H7 (cell line): ENCODE results near the gene CCDC9. TPM values are rescaled to one million over a fixed set of nuclear protein-coding genes. Genes with fewer than 3 reads are reported as not detected.
"Not testable (repeated sequence)": the region's sequence is repeated elsewhere in the genome, so short reads cannot be mapped to it uniquely, and the experiment has no call there.

Experiments used
- DNase-seq: peaks from one replicate; pipeline ENCODE4 v3.0.0; 2012
- H3K27me3 ChIP-seq: 2 replicates; pipeline ENCODE4 v1.6.0; 2011; ENCODE audit warnings: mild to moderate bottlenecking, low read length; ENCODE audit not compliant: control insufficient read depth, insufficient read depth
- H3K36me3 ChIP-seq: replicated peaks from 2 replicates; pipeline ENCODE4 v1.5.1; 2011; ENCODE audit warnings: low read length; ENCODE audit not compliant: control insufficient read depth, insufficient read depth
- H3K4me3 ChIP-seq: 2 replicates; pipeline ENCODE4 v1.5.1; 2011; ENCODE audit warnings: low read depth, mild to moderate bottlenecking, control low read depth, low read length, moderate library complexity; ENCODE audit not compliant: insufficient read depth
- total RNA-seq: library from RNA; depleted of rRNA; stranded (reverse); fragments of >200 nt; shearing (Covaris generic); gene quantifications from 2 replicates; pipeline ENCODE4 v1.2.3, GENCODE V29; 2014

CCDC9 gene
- total RNA-seq, 1 experiment from 2014 or later: 10.9 TPM

GRCh38 chr19:47243364-47243775, 13.0 kb upstream of the CCDC9 start:
- no peak for DNase-seq
- H3K36me3 ChIP-seq: no peaks in the 10 kb centered on the region
- H3K4me3 ChIP-seq: peak overlapping the region; percentile 9; the same call in 1 of the 2 replicates
- peaks cover 30% of the 10 kb centered on the region for H3K27me3 ChIP-seq

GRCh38 chr19:47243776-47244547, 12.4 kb upstream of the CCDC9 start:
- Histone ChIP-seq H3K4me3 (peak overlapping the region; percentile 34), H3K36me3 (no peaks in the 10 kb centered on the region), H3K27me3 (peaks cover 26% of the 10 kb centered on the region)
- peak; percentile 97 for DNase-seq

GRCh38 chr19:47247308-47247990, 8.9 kb upstream of the CCDC9 start:
- Histone ChIP-seq H3K36me3 (no peaks in the 10 kb centered on the region), H3K4me3 (no peak overlapping the region), H3K27me3 (no peaks in the 10 kb centered on the region; the same call in 1 of the 2 replicates)
- DNase-seq: peak; percentile 83

GRCh38 chr19:47253016-47253415, 3.3 kb upstream of the CCDC9 start:
- H3K27me3 ChIP-seq, H3K36me3 ChIP-seq, DNase-seq, H3K4me3 ChIP-seq: not testable (repeated sequence)

- H3K27me3 ChIP-seq: no peaks in the 10 kb centered on the region
- DNase-seq: no peak
- no peaks in the 10 kb centered on the region for H3K36me3 ChIP-seq
- no peak overlapping the region for H3K4me3 ChIP-seq
Measured at GRCh38 chr19:47253467-47253881, 2.9 kb upstream of the CCDC9 start.

GRCh38 chr19:47253970-47254369, 2.4 kb upstream of the CCDC9 start:
- Histone ChIP-seq H3K27me3 (no peaks in the 10 kb centered on the region), H3K36me3 (peaks cover 2% of the 10 kb centered on the region), H3K4me3 (no peak overlapping the region)
- DNase-seq: no peak

GRCh38 chr19:47256693-47257410, 527 bp downstream of the CCDC9 start:
- peaks cover 17% of the 10 kb centered on the region for H3K36me3 ChIP-seq
- H3K4me3 ChIP-seq: peak overlapping the region; percentile 55
- no peaks in the 10 kb centered on the region for H3K27me3 ChIP-seq
- DNase-seq: peak; percentile 100

- Histone ChIP-seq H3K27me3 (no peaks in the 10 kb centered on the region), H3K36me3 (peaks cover 19% of the 10 kb centered on the region), H3K4me3 (peak overlapping the region; percentile 64)
- no peak for DNase-seq
Measured at GRCh38 chr19:47257411-47258169, 1.3 kb downstream of the CCDC9 start.

- Histone ChIP-seq H3K4me3 (no peak overlapping the region), H3K36me3 (peaks cover 19% of the 10 kb centered on the region)
Measured at GRCh38 chr19:47258434-47258833, 2.1 kb downstream of the CCDC9 start.

GRCh38 chr19:47258895-47259555, 2.7 kb downstream of the CCDC9 start:
- DNase-seq: no peak
- peaks cover 19% of the 10 kb centered on the region for H3K36me3 ChIP-seq
- no peak overlapping the region for H3K4me3 ChIP-seq
- H3K27me3 ChIP-seq: no peaks in the 10 kb centered on the region

More at GRCh38 chr19:47258434-47258833, 2.1 kb downstream of the CCDC9 start:
- H3K27me3 ChIP-seq: no peaks in the 10 kb centered on the region
- DNase-seq: no peak

- no peak for DNase-seq
Measured at GRCh38 chr19:47260476-47260875, 4.2 kb downstream of the CCDC9 start.

GRCh38 chr19:47261946-47262793, 5.8 kb downstream of the CCDC9 start:
- DNase-seq, H3K4me3 ChIP-seq, H3K27me3 ChIP-seq: not testable (repeated sequence)
- H3K36me3 ChIP-seq: peaks cover 23% of the 10 kb centered on the region

More at GRCh38 chr19:47260476-47260875, 4.2 kb downstream of the CCDC9 start:
- H3K4me3 ChIP-seq: no peak overlapping the region
- H3K27me3 ChIP-seq: no peaks in the 10 kb centered on the region
- H3K36me3 ChIP-seq: peaks cover 19% of the 10 kb centered on the region

- Histone ChIP-seq H3K4me3 (no peak overlapping the region), H3K27me3 (no peaks in the 10 kb centered on the region), H3K36me3 (peaks cover 18% of the 10 kb centered on the region)
- DNase-seq: peak; percentile 41
Measured at GRCh38 chr19:47264629-47265028, 8.3 kb downstream of the CCDC9 start.
